ENCODE measurements around the gene VOPP1. TPM values are rescaled to one million over a fixed set of nuclear protein-coding genes. Genes with fewer than 3 reads are reported as not detected.
A peak's percentile ranks its signal among the peaks of the same experiment; 100 is the strongest.

The VOPP1 gene
- total RNA-seq, 4 donors from 2014 or later, result 15.1 to 29.8 (median 22.9) TPM

DNA sequence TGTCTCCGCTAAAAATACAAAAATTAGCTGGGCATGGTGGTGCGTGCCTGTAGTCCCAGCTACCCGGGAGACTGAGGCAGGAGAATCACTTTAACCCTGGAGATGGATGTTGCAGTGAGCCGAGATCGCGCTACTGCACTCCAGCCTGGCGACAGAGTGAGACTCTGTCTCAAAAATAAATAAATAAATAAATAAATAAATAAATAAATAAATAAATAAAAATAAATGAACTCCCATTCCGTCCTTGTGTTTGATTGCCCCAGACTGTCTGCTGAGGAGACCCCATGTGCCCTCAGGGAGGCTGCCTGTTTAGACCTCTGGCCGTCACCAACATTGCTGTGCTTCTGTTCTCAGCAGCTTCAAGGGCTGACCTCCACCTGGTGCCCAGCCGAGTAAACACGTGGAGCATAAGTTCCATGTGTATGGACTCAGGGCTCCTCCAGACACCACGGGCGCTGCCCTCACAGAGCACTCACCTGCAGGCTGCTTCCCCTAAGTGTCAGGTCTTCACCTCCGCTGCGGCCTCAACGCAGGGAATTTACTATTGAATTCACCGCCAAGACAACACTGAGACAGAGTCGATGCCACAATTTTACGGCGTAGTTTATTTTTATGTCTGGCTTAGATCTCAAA is 32.0 kb downstream of the VOPP1 start:
- DNase-seq (ENCODE audit: low spot score in 2 of 2), result peak in 1 of 2 donors; percentile 29
- WGBS, 2 donors, result 94 to 97% methylated on average over 20 of the region's 20 CpGs
- no peak overlapping the region for H3K4me3 ChIP-seq (ENCODE audit: low read depth, poor library complexity, severe bottlenecking)
- intact Hi-C loops (cut with DNase I; ENCODE audit: low total_unique reads), result no loop called here
- TF ChIP-seq, protein P1, sequence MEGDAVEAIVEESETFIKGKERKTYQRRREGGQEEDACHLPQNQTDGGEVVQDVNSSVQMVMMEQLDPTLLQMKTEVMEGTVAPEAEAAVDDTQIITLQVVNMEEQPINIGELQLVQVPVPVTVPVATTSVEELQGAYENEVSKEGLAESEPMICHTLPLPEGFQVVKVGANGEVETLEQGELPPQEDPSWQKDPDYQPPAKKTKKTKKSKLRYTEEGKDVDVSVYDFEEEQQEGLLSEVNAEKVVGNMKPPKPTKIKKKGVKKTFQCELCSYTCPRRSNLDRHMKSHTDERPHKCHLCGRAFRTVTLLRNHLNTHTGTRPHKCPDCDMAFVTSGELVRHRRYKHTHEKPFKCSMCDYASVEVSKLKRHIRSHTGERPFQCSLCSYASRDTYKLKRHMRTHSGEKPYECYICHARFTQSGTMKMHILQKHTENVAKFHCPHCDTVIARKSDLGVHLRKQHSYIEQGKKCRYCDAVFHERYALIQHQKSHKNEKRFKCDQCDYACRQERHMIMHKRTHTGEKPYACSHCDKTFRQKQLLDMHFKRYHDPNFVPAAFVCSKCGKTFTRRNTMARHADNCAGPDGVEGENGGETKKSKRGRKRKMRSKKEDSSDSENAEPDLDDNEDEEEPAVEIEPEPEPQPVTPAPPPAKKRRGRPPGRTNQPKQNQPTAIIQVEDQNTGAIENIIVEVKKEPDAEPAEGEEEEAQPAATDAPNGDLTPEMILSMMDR (IDR thresholded peaks at IDR 0.05), result no peak
- TF ChIP-seq POLR2A (IDR thresholded peaks at IDR 0.05), result no peak

DNA sequence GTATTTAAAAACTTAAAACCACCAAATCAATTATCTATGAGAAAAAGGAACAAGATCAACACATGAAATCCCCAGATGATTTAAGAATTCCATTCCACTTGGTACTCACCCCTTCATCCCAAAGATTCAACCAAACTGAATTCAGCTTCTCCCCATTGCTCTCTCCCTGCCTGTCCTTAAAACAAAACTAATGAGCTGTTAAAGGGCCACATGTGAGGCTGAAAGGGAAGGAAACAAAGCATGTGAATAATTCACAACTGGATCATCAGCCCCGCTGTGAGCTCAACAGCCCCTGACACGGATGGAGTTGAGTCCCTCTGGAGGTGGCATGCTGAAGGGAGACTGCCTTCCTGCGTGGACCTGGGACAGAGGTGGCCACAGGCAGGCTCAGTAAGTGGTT is 32.9 kb downstream of the VOPP1 start:
- no peak for TF ChIP-seq POLR2A (IDR thresholded peaks at IDR 0.05)
- TF ChIP-seq, protein P1 (IDR thresholded peaks at IDR 0.05), result no peak
- 71 to 83% methylated on average over 3 of the region's 3 CpGs for WGBS, 2 donors
- DNase-seq (ENCODE audit: low spot score in 2 of 2), result no peak
- intact Hi-C loops (cut with DNase I; ENCODE audit: low total_unique reads), result no loop called here
- no peak overlapping the region for H3K4me3 ChIP-seq (ENCODE audit: low read depth, poor library complexity, severe bottlenecking)

DNA sequence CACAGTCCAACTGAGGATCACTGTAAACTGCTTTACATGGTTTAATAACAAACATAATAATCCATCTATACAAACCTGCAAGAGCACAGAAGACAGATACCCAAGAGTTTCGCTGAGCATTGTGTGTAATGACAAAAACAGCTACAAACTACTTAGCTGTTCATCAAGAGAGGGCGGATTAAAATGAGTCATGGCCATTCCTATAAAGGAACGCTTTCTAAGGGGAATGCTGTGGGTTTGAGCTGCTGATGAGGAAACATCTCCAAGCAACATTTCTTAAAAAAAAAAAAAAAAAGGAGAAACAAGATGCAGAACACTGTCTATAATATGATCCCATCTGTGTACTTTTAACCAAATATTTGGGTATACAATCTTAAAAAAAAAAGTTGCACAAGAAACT is 33.8 kb downstream of the VOPP1 start:
- intact Hi-C loops (cut with DNase I; ENCODE audit: low total_unique reads), result no loop called here
- H3K4me3 ChIP-seq (ENCODE audit: low read depth, poor library complexity, severe bottlenecking), result no peak overlapping the region
- TF ChIP-seq POLR2A (IDR thresholded peaks at IDR 0.05), result no peak
- TF ChIP-seq, protein P1 (IDR thresholded peaks at IDR 0.05), result no peak
- 74 to 83% methylated on average over 3 of the region's 3 CpGs for WGBS, 2 donors
- DNase-seq (ENCODE audit: low spot score in 2 of 2), result no peak

GRCh38 chr7:55537458-55537990 is 34.8 kb downstream of the VOPP1 start:
- no peak overlapping the region for H3K4me3 ChIP-seq (ENCODE audit: low read depth, poor library complexity, severe bottlenecking)
- 89 to 93% methylated on average over 16 of the region's 16 CpGs for WGBS, 2 donors
- intact Hi-C loops (cut with DNase I; ENCODE audit: low total_unique reads), result no loop called here
- no peak for TF ChIP-seq POLR2A (IDR thresholded peaks at IDR 0.05)
- TF ChIP-seq, protein P1 (IDR thresholded peaks at IDR 0.05), result no peak
- DNase-seq (ENCODE audit: low spot score in 2 of 2), result no peak

DNA sequence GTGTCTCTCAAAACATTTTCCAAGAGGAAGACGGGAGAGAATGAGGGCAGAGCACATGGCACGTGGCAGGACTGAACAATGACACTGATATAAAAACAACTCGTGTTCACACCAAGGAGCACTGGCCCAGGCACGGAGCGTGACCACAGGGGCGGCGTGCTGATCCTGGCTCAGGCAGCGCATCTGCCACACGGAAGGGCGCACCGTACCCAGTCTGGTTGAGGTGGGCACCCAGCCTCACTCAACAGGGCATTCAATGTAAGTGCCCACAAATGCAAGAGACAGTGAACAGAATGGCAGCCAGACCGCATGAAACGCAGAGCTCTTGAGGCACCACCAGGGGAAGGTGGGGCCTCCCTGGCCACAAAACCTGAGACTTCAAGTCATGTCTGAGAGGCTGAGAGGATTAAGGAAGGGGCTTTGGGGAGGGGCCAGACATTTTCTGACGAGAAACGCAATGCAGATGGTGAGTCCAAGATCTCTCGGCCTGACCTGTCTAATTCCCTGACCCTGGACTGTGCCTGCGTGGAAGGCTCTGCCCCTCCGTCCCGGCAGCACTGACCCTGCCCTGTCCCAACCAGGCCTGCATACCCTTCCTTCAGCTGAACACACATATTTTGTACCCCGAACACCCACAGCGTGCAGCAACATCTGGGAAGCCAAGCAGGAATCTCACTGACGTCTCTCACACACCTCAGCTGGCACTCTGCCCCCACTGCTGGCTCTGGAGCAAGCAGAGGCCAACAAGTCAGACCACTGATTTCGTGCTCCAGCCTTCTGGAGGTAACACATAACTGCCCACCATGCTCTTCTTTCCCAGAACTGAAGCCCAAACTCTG is 35.5 kb downstream of the VOPP1 start:
- DNase-seq (ENCODE audit: low spot score in 2 of 2), result no peak
- H3K4me3 ChIP-seq (ENCODE audit: low read depth, poor library complexity, severe bottlenecking), result no peak overlapping the region
- no peak for TF ChIP-seq POLR2A (IDR thresholded peaks at IDR 0.05)
- TF ChIP-seq, protein P1 (IDR thresholded peaks at IDR 0.05), result no peak
- intact Hi-C loops (cut with DNase I; ENCODE audit: low total_unique reads), result no loop called here
- 93 to 94% methylated on average over 23 of the region's 23 CpGs for WGBS, 2 donors
